HCT116 (cell line): ENCODE measurements around the gene ACP2. TPM values are rescaled to one million over a fixed set of nuclear protein-coding genes. Genes with fewer than 3 reads are reported as not detected.
"Not testable (repeated sequence)": the region's sequence is repeated elsewhere in the genome, so short reads cannot be mapped to it uniquely, and the experiment has no call there.

ENCODE experiments used
- ATAC-seq: fragments of 200-7000 bp; cut with Tn5 transposase; 2 replicates; pipeline ENCODE4 v1.9.1; 2020; ENCODE audit warnings: mild to moderate bottlenecking, moderate library complexity
- BruUV-seq: library from RNA; stranded (reverse); fragments of 400-500 nt; replicated peaks from 2 replicates; lab custom pipeline; 2021; lab: Mats Ljungman, UMichigan
- CTCF ChIA-PET: fragments of 300-600 bp; sonication (Branson Sonifier 250); formaldehyde crosslinking; loops from one replicate; lab custom pipeline; 2021; ENCODE audit warnings: antibody characterized with exemption; lab: Charles Lee
- POLR2A ChIA-PET: fragments of 300-600, 350-600 bp; sonication (Branson Sonifier 250); formaldehyde crosslinking; loops from one replicate; lab custom pipeline; 2021; ENCODE audit warnings: antibody characterized with exemption; lab: Charles Lee
- RAD21 ChIA-PET, 2 experiments: fragments of 300-600 bp; sonication (Branson Sonifier 250); formaldehyde crosslinking; loops; one replicate each; lab custom pipeline; 2023; ENCODE audit warnings: low total read pairs in 2 of 2; ENCODE audit not compliant: uncharacterized antibody in 2 of 2, unreplicated experiment in 2 of 2, low non-redundant PET in 1 of 2; lab: Charles Lee
- DNase-seq: peaks from one replicate; pipeline ENCODE4 v3.0.0-alpha.2; 2010; ENCODE audit warnings: low read depth, low spot score
- H2AFZ ChIP-seq: fragments of 200-600 bp; shearing (Covaris generic), sonication (generic); 2 replicates; pipeline ENCODE4 v1.6.1; 2017; ENCODE audit warnings: low read depth, mixed run types, mixed read lengths, antibody characterized with exemption, low read length; ENCODE audit not compliant: poor library complexity, severe bottlenecking
- H3K27ac ChIP-seq: 2 replicates; pipeline ENCODE4 v1.5.1; 2012; ENCODE audit warnings: low read depth, low read length
- H3K27me3 ChIP-seq: fragments of 200-600 bp; sonication (generic); 2 replicates; pipeline ENCODE4 v1.6.1; 2016; ENCODE audit warnings: mixed run types, low read length, mixed read lengths; ENCODE audit not compliant: insufficient read depth
- H3K36me3 ChIP-seq, 2 experiments: fragments of 200-500 bp in 1 of 2; fragments of 200-600 bp in 1 of 2; sonication (Bioruptor generic) in 1 of 2; sonication (generic) in 1 of 2; 2 replicates each; pipeline versions ENCODE4 v1.5.1 to v1.6.1; 2014 to 2016; ENCODE audit warnings: low read length in 2 of 2, inconsistent platforms in 1 of 2, mixed read lengths in 1 of 2, mixed run types in 1 of 2; ENCODE audit not compliant: insufficient read depth in 2 of 2, control insufficient read depth in 1 of 2
- H3K4me1 ChIP-seq, 2 experiments: fragments of 200-600 bp in 1 of 2; sonication (generic) in 1 of 2; 2 replicates each; pipeline versions ENCODE4 v1.5.1 to v1.6.1; 2012 to 2017; ENCODE audit warnings: low read length in 2 of 2, inconsistent platforms in 1 of 2, mild to moderate bottlenecking in 1 of 2, mixed read lengths in 1 of 2, mixed run types in 1 of 2, moderate library complexity in 1 of 2; ENCODE audit not compliant: insufficient read depth in 2 of 2, control insufficient read depth in 1 of 2
- H3K4me2 ChIP-seq: fragments of 200-600 bp; sonication (generic); 2 replicates; pipeline ENCODE4 v1.6.1; 2017; ENCODE audit warnings: mixed run types, low read length, mixed read lengths
- H3K4me3 ChIP-seq, 2 experiments: fragments of 200-600 bp in 1 of 2; sonication (generic) in 1 of 2; replicated peaks in 1 of 2; 2 replicates each; pipeline ENCODE4 v1.5.1; 2011 to 2016; ENCODE audit warnings: low read length in 2 of 2, control low read depth in 1 of 2, low read depth in 1 of 2, mild to moderate bottlenecking in 1 of 2, mixed read lengths in 1 of 2, mixed run types in 1 of 2
- H3K79me2 ChIP-seq: fragments of 200-600 bp; sonication (generic); 2 replicates; pipeline ENCODE4 v1.6.1; 2017; ENCODE audit warnings: mild to moderate bottlenecking, mixed run types, low read length, moderate library complexity, mixed read lengths; ENCODE audit not compliant: insufficient read depth
- H3K9ac ChIP-seq: fragments of 200-600 bp; sonication (generic); 2 replicates; pipeline ENCODE4 v1.6.1; 2016; ENCODE audit warnings: low read length, mixed read lengths
- H3K9me2 ChIP-seq: fragments of 200-600 bp; sonication (generic), shearing (Covaris generic); 2 replicates; pipeline ENCODE4 v1.6.1; 2017; ENCODE audit warnings: mixed run types, mild to moderate bottlenecking, moderate library complexity; ENCODE audit not compliant: insufficient read depth
- H3K9me3 ChIP-seq, 2 experiments: fragments of 200-500 bp in 1 of 2; fragments of 200-600 bp in 1 of 2; sonication (Bioruptor generic) in 1 of 2; sonication (generic) in 1 of 2; 2 replicates each; pipeline ENCODE4 v1.6.1; 2014 to 2017; ENCODE audit warnings: low read length in 2 of 2, mixed read lengths in 2 of 2, inconsistent platforms in 1 of 2, low read depth in 1 of 2, mild to moderate bottlenecking in 1 of 2, mixed run types in 1 of 2, moderate library complexity in 1 of 2; ENCODE audit not compliant: control insufficient read depth in 1 of 2, insufficient read depth in 1 of 2
- H4K20me1 ChIP-seq: fragments of 200-600 bp; sonication (generic), shearing (Covaris generic); 2 replicates; pipeline ENCODE4 v1.6.1; 2017; ENCODE audit warnings: mixed run types, mild to moderate bottlenecking, moderate library complexity; ENCODE audit not compliant: insufficient read depth
- CBX3 ChIP-seq: IDR thresholded peaks from 2 replicates; pipeline ENCODE4 v1.6.1; 2012; ENCODE audit warnings: low read depth
- EZH2 ChIP-seq: fragments of 200-600 bp; sonication (generic); IDR thresholded peaks from 2 replicates; pipeline ENCODE4 v1.6.1; 2017; ENCODE audit warnings: antibody characterized with exemption, mixed run types
- POLR2AphosphoS5 ChIP-seq: IDR thresholded peaks from 2 replicates; pipeline ENCODE4 v1.6.1; 2011; ENCODE audit warnings: mild to moderate bottlenecking, low read depth, low read length, moderate library complexity
- TCF7L2 ChIP-seq: IDR thresholded peaks from 2 replicates; pipeline ENCODE4 v1.7.0; 2011; ENCODE audit warnings: borderline replicate concordance, inconsistent platforms; ENCODE audit not compliant: insufficient read depth, insufficient read length; ENCODE audit errors: extremely low read depth
- ZFX ChIP-seq: fragments of 450-650 bp; IDR thresholded peaks from 2 replicates; pipeline ENCODE4 v1.6.1; 2017
- intact Hi-C: fragments of 100-400 bp; cut with micrococcal nuclease; formaldehyde crosslinking; loops from 2 replicates; pipeline ENCODE4 v1.10.0; 2022
- total RNA-seq: library from RNA; stranded (reverse); gene quantifications from one replicate; pipeline ENCODE4 v1.2.1, GENCODE V29; 2021; ENCODE audit not compliant: unreplicated experiment
- TF ChIP-seq, protein P1 (sequence below): IDR thresholded peaks from 2 replicates; pipeline ENCODE4 v1.6.1; 2011; ENCODE audit warnings: mild to moderate bottlenecking, low read length, moderate library complexity; ENCODE audit not compliant: insufficient replicate concordance; ENCODE audit errors: extremely low read depth
- TF ChIP-seq, protein P2 (sequence below): IDR thresholded peaks from 2 replicates; pipeline ENCODE4 v1.6.1; 2012; ENCODE audit warnings: low read depth

The ACP2 gene
- total RNA-seq, 1 experiment from 2014 or later: 21.5 TPM

DNA sequence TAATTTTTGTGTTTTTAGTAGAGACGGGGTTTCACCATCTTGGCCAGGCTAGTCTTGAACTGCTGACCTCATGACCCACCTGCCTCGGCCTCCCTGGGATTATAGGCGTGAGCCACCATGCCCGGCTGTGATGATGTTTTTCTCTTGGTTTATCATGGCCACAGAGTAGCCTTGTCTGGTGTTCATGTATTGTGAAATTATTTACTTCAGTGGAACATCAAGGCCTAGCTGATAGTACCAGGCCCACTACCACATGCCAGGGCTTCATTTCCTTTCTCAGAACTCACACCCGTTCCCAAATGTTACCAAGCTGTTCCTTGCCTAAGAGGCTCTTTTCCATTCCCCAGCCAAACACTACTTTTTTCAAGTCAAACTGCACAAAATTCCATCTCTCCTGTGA, 40.0 kb downstream of the ACP2 start:
- Histone ChIP-seq H3K9me2 (no peaks in the 10 kb centered on the region), H3K79me2 (no peaks in the 10 kb centered on the region), H3K27ac (no peak overlapping the region), H3K9me3 (no peaks in the 10 kb centered on the region), H3K27me3 (no peaks in the 10 kb centered on the region), H3K36me3 (no peaks in the 10 kb centered on the region), H4K20me1 (no peaks in the 10 kb centered on the region), H3K4me2 (no peak overlapping the region), H3K4me1 (peaks cover 7 to 20% of the 10 kb centered on the region in 2 experiments), H3K9ac (no peak overlapping the region), H2AFZ (no peak overlapping the region)
- no peak for ATAC-seq
- POLR2A ChIA-PET: no interaction called here
- RAD21 ChIA-PET: no interaction called here
- intact Hi-C loops: no loop called here
- no TSS peak for BruUV-seq
- CTCF ChIA-PET: no interaction called here
- no peak for DNase-seq
- no peak for TF ChIP-seq CBX3
- no peak for TF ChIP-seq ZFX
- no peak for TF ChIP-seq POLR2AphosphoS5
- TF ChIP-seq, protein P1, sequence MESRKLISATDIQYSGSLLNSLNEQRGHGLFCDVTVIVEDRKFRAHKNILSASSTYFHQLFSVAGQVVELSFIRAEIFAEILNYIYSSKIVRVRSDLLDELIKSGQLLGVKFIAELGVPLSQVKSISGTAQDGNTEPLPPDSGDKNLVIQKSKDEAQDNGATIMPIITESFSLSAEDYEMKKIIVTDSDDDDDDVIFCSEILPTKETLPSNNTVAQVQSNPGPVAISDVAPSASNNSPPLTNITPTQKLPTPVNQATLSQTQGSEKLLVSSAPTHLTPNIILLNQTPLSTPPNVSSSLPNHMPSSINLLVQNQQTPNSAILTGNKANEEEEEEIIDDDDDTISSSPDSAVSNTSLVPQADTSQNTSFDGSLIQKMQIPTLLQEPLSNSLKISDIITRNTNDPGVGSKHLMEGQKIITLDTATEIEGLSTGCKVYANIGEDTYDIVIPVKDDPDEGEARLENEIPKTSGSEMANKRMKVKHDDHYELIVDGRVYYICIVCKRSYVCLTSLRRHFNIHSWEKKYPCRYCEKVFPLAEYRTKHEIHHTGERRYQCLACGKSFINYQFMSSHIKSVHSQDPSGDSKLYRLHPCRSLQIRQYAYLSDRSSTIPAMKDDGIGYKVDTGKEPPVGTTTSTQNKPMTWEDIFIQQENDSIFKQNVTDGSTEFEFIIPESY: no peak
- TF ChIP-seq, protein P2, sequence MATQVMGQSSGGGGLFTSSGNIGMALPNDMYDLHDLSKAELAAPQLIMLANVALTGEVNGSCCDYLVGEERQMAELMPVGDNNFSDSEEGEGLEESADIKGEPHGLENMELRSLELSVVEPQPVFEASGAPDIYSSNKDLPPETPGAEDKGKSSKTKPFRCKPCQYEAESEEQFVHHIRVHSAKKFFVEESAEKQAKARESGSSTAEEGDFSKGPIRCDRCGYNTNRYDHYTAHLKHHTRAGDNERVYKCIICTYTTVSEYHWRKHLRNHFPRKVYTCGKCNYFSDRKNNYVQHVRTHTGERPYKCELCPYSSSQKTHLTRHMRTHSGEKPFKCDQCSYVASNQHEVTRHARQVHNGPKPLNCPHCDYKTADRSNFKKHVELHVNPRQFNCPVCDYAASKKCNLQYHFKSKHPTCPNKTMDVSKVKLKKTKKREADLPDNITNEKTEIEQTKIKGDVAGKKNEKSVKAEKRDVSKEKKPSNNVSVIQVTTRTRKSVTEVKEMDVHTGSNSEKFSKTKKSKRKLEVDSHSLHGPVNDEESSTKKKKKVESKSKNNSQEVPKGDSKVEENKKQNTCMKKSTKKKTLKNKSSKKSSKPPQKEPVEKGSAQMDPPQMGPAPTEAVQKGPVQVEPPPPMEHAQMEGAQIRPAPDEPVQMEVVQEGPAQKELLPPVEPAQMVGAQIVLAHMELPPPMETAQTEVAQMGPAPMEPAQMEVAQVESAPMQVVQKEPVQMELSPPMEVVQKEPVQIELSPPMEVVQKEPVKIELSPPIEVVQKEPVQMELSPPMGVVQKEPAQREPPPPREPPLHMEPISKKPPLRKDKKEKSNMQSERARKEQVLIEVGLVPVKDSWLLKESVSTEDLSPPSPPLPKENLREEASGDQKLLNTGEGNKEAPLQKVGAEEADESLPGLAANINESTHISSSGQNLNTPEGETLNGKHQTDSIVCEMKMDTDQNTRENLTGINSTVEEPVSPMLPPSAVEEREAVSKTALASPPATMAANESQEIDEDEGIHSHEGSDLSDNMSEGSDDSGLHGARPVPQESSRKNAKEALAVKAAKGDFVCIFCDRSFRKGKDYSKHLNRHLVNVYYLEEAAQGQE: no peak
- TF ChIP-seq EZH2: no peak
- no peak for TF ChIP-seq TCF7L2
- TF ChIP-seq, all 23 proteins: peak for 0
- H3K4me3 ChIP-seq: no peak overlapping the region

DNA sequence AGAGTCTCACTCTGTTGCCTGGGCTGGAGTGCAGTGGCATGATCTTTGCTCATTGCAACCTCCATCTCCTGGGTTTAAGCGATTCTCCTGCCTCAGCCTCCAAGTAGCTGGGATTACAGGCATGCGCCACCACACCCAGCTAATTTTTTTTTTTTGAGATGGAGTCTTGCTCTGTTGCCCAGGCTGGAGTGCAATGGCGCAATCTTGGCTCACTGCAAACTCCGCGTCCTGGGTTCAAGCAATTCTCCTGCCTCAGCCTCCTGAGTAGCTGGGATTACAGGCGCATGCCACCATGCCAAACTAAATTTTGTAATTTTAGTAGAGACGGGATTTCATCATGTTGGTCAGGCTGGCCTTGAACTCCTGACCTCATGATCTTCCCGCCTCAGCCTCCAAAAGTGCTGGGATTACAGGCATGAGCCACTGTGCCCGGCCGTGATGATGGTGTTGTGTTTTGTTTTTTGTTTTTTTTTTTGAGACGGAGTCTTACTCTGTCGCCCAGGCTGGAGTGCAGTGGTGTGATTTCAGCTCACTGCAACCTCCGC, 40.5 kb downstream of the ACP2 start:
- RAD21 ChIA-PET, CTCF ChIA-PET, DNase-seq: not testable (repeated sequence)

More for the DNA sequence above, 40.5 kb downstream of the ACP2 start:
- H3K4me2 ChIP-seq, H4K20me1 ChIP-seq, BruUV-seq, H3K27ac ChIP-seq, H3K4me3 ChIP-seq, ATAC-seq, H3K9me3 ChIP-seq, H3K9ac ChIP-seq, H3K9me2 ChIP-seq, H3K36me3 ChIP-seq, H3K79me2 ChIP-seq, H3K27me3 ChIP-seq, intact Hi-C loops, H2AFZ ChIP-seq: not testable (repeated sequence)
- POLR2A ChIA-PET: interaction anchor here (0.6 kb wide), 1 partner anchor 11 kb away, joined by 4 read pairs; no protein-coding TSS in a partner anchor
- peaks cover 5 to 16% of the 10 kb centered on the region in 2 experiments; a peak in 3 of 4 replicates for H3K4me1 ChIP-seq
